ENCODE measurements around the gene GSG1L.

Gene GSG1L

GRCh38 chr16:28062847-28063521, 530 bp downstream of the GSG1L start:
- no peak for DNase-seq (ENCODE audit: low read depth)

- no peak for DNase-seq (ENCODE audit: low read depth)
Observed at GRCh38 chr16:28062261-28062846, 1.2 kb downstream of the GSG1L start.

DNA sequence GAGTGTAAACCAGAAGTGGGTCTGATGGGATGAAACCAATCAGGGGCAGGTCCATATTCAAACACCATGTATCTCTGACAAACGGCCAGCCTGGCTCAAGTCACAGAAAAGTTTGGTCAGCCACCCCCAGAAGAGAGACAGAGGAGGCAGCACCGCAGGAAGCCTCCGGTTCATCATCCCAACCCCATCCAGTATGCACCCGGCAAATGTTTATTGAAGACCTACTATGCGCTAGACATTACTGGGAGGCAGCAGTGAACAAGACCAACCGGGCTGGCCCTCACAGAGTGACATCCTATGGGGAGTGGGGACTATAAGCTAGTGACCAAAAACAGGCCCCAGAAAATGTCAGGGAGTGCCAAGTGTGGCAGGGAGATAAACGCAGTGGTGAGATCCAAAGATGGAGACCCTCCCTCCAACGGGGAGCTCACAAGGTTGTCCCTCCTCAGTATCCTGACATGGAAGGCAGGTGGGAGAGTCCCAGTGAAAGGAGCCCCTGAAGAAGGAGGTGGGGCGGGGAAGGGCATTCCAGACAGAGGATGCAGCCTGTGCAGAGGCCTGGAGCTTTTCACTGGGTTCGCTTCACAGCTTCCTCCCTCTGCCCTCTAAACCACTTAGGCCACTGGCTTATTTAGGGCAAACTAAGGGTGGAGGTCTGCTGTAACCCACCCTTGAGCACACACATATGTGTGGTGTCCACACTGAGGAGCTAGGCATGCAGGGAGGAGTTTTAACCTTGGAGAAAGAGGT, 2.0 kb downstream of the GSG1L start:
- DNase-seq (ENCODE audit: low read depth), result no peak

- DNase-seq (ENCODE audit: low read depth), result no peak
Observed at GRCh38 chr16:28059841-28060575, 3.5 kb downstream of the GSG1L start.

DNA sequence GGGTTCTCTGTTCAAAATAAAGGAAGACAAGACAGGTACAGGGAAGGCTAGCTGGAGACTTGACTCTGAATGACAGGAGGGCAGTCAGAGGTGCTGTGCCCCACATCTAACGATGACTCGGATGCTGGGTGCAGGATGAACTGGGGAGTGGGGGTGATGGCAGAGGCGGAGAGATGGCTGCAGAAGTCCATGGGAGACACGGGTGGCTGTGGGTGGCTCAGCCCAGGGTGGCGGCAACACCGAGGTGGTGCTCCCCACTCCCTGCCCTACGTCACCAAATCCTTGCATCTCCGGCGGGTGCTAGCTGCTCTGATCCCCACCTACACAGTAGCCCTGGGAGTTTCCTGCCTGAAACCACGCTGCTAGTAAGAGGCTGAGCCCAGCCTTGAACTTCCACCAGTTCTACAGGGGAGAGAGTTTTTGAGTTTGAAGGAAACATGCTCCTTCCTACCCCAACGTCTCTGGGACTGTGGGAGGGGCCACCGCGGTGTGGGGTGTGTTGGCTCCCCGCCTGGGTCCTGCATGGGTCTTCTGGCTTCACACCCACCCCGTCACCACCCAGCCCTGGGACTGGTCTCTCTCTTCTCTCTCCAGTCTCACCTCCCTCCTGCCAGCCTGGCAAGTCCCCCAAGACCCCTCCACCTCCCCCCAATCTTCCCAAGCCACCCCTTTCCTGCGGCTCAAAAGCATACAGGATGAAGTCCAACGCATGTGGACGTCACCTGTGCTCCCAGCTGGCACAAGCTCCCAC, 4.5 kb downstream of the GSG1L start:
- no peak for DNase-seq (ENCODE audit: low read depth)

GRCh38 chr16:28057949-28058348, 5.6 kb downstream of the GSG1L start:
- no peak for DNase-seq (ENCODE audit: low read depth)

DNA sequence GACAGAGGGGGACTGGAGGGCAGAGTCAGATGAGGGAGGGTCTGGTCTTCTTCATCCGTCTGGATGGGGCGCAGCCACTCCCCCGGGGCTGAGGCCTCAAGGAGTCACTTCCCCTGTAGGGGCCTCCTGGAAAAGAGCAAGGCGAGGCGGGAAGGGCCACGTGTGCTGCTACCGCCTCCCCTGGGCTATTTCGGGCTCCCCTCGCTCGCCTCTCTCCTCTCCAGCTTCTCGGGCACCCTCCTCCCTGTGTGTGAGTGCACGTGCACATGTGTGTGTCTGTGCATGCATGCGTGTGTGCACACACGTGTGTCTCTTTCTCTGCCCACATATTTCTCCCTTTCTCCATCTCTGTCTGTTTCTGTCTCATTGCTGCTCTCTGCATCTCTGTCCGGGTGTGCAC, 10.1 kb downstream of the GSG1L start:
- no peak for DNase-seq (ENCODE audit: low read depth)

DNA sequence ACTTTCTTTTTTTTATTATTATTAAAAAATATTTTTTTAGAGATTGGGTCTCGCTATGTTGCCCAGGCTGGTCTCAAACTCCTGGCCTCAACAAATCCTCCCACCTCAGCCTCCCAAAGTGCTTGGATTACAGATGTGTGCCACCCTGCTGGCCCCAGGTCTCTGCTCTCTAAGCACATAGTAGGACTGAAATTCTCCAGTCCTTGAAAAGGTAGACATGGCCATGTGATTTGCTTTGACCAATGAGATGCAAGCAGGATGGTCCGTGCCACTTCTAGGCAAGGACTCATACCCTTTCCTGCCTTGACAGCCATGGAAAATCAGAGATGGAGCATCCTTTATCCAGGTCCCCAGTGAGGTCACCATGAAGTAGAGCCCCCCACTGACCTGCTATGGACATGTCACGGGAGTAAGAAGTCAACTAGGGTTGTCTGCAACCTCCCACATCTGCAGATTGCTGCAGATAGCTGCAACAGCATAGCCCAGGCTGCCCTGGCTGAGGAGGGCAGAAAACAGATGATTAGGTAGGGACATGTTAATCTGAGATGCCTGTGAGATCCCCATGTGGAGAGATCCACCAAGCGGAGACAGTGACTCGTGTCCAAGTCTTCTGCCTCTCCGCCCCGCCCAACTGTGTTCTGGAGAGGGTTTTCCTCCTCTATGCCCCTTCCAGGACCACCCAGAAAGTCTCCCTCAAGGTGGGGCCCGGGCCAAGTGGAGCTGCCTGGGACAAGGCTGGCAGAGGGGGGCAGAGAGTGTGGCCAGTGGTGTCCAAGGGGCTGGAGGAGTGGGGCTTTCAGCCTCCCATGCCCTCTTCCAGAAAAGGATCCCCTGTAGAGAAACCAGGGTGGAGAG, 11.0 kb downstream of the GSG1L start:
- DNase-seq (ENCODE audit: low read depth), result no peak

GRCh38 chr16:28051486-28051885, 12.0 kb downstream of the GSG1L start:
- DNase-seq (ENCODE audit: low read depth), result no peak

- peak; percentile 26 for DNase-seq (ENCODE audit: low read depth)
Observed at GRCh38 chr16:28042811-28043210, 20.7 kb downstream of the GSG1L start.

DNA sequence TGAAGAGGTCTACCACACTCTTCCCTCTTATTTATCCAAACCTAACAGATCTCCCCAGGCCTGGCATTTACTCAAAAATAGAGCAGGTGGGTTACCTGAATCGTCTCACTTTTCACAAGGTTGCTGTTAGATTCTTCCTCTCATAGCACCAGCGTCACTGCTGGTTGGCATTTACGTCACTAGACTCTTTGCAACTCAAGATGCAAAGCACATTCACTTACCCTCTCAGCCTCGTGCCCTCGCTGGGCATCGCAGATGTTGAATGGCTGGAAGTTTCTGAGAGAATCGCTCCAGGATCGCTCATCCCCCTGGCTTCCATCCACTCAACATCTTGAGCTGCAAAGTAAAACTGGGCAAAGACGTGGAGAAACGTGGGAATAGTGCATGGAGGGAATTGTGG, 21.9 kb downstream of the GSG1L start:
- no peak for DNase-seq (ENCODE audit: low read depth)

GRCh38 chr16:28040039-28040438, 23.5 kb downstream of the GSG1L start:
- no peak for DNase-seq (ENCODE audit: low read depth)

DNA sequence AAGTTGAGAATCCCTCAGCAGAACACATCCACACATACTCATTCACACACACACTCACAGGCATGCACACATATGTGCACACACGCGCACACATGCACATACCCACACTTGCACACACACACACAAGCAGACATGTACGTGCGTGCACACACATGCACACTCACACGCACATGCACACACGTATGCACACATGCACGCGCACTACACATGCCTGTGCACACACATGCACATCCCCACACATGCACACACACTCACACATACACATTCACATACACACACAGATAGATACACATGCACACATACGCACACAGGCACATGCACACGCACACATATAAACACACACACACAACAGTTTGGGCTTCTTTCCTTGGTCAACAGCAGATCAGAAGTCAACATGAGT, 24.0 kb downstream of the GSG1L start:
- DNase-seq (ENCODE audit: low read depth), result no peak

- DNase-seq (ENCODE audit: low read depth), result no peak
Observed at GRCh38 chr16:28038409-28038808, 25.1 kb downstream of the GSG1L start.

DNA sequence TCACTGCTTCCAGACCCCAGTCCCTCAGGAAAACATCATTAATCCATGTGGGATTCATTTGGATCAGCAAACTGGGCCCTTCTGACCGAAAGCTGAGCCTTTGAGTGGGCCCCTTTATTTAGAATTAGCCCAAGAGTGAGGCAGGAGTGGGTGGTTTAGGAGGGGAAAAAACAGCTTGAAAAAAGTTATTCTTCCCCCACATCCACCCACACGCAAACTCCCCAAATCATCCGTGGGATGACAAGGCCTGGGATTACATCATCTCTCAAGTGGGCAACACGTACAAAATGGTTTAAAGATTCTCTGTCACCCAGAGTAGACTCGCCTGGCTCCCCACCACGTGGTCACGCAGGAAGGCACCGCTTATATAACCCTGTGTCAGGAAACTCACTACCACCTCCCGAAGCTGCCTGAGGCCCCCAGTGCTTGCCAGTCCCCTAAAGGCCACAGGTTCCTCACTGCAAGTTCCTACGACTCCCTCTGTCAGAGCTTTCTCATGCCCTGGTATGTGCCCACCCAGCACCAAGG, 27.6 kb downstream of the GSG1L start:
- no peak for DNase-seq (ENCODE audit: low read depth)

GRCh38 chr16:28033870-28034269, 29.6 kb downstream of the GSG1L start:
- DNase-seq (ENCODE audit: low read depth), result no peak

GRCh38 chr16:28029387-28030002, 34.0 kb downstream of the GSG1L start:
- no peak for DNase-seq (ENCODE audit: low read depth)

- DNase-seq (ENCODE audit: low read depth), result no peak
Observed at GRCh38 chr16:28027055-28027454, 36.5 kb downstream of the GSG1L start.

- no peak for DNase-seq (ENCODE audit: low read depth)
Observed at GRCh38 chr16:28025631-28026030, 37.9 kb downstream of the GSG1L start.

- no peak for DNase-seq (ENCODE audit: low read depth)
Observed at GRCh38 chr16:28019218-28019617, 44.3 kb downstream of the GSG1L start.
